ENCODE results near the gene AFF2.

DNA sequence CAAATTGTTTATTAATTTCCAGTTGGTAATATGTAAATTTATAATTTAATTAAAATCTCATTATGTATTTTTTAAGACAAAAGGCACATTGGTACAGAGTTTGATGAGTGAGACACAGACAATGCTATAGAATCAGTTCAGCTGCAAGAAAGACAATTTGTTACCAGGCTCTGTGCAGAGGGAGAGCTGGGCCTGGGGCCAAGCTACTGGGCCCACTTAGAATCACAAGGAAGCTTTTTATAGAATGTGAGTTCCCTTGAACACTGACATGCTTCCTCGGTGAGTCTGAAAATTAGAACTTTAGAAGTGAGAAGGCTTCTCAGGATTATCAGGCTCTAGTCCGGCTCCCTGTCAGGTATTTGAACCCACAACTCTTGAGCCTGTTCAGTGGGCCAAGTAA is 129.0 kb downstream of the AFF2 start:
- TF ChIP-seq POLR2A (IDR thresholded peaks at IDR 0.05), result no peak
- no peak for TF ChIP-seq CTCF (IDR thresholded peaks at IDR 0.05)

All from esophagus squamous epithelium (tissue), 4 donors.